Loucy (cell line): ENCODE measurements around the gene HS3ST5.

ENCODE experiments used
- H2AFZ ChIP-seq: fragments of 200-600 bp; sonication (generic); 2 replicates; pipeline ENCODE4 v1.6.0; 2016; ENCODE audit warnings: antibody characterized with exemption, mild to moderate bottlenecking, low read length, moderate library complexity
- H3F3A ChIP-seq: fragments of 200-600 bp; 2 replicates; pipeline ENCODE4 v1.6.0; 2016; ENCODE audit warnings: antibody characterized with exemption, low read depth, mild to moderate bottlenecking
- H3K27me3 ChIP-seq: fragments of 200-600 bp; sonication (generic); 2 replicates; pipeline ENCODE4 v1.6.1; 2014; ENCODE audit warnings: low read length, mild to moderate bottlenecking; ENCODE audit not compliant: insufficient read depth, poor library complexity, severe bottlenecking
- H3K36me3 ChIP-seq: fragments of 200-600 bp; sonication (generic); 2 replicates; pipeline ENCODE4 v1.6.1; 2016; ENCODE audit warnings: low read length; ENCODE audit not compliant: insufficient read depth
- H3K4me1 ChIP-seq: fragments of 200-600 bp; sonication (generic); 2 replicates; pipeline ENCODE4 v1.5.1; 2014; ENCODE audit warnings: low read length, mild to moderate bottlenecking; ENCODE audit not compliant: insufficient read depth, poor library complexity, severe bottlenecking
- H3K4me2 ChIP-seq: fragments of 200-600 bp; sonication (generic); 2 replicates; pipeline ENCODE4 v1.6.0; 2014; ENCODE audit warnings: antibody characterized with exemption, low read length, low read depth, mild to moderate bottlenecking; ENCODE audit not compliant: poor library complexity, severe bottlenecking
- H3K4me3 ChIP-seq: fragments of 200-600 bp; sonication (generic); 2 replicates; pipeline ENCODE4 v1.5.1; 2014; ENCODE audit warnings: low read length, mild to moderate bottlenecking, mixed read lengths; ENCODE audit not compliant: poor library complexity, severe bottlenecking
- H3K79me2 ChIP-seq: fragments of 200-600 bp; sonication (generic); 2 replicates; pipeline ENCODE4 v1.6.1; 2014; ENCODE audit warnings: low read length; ENCODE audit not compliant: insufficient read depth
- H3K9ac ChIP-seq: fragments of 200-600 bp; sonication (generic); 2 replicates; pipeline ENCODE4 v1.6.0; 2014; ENCODE audit warnings: mild to moderate bottlenecking, low read depth, low read length, moderate library complexity; ENCODE audit not compliant: poor library complexity, severe bottlenecking
- H3K9me2 ChIP-seq: fragments of 200-600 bp; sonication (generic); replicated peaks from 2 replicates; pipeline ENCODE4 v1.6.1; 2016; ENCODE audit warnings: low read depth, low read length, mixed read lengths
- H3K9me3 ChIP-seq: fragments of 200-600 bp; sonication (generic); 2 replicates; pipeline ENCODE4 v1.6.1; 2014; ENCODE audit warnings: mild to moderate bottlenecking, antibody characterized with exemption, low read length, low read depth; ENCODE audit not compliant: insufficient read depth
- H4K20me1 ChIP-seq: fragments of 200-600 bp; sonication (generic); 2 replicates; pipeline ENCODE4 v1.6.0; 2014; ENCODE audit warnings: antibody characterized with exemption, low read length, mild to moderate bottlenecking; ENCODE audit not compliant: insufficient read depth, poor library complexity, severe bottlenecking
- CTCF ChIP-seq: fragments of 200-600 bp; sonication (generic); conservative IDR thresholded peaks from 2 replicates; pipeline ENCODE4 v1.5.1; 2014; ENCODE audit warnings: mild to moderate bottlenecking, antibody characterized with exemption, low read length
- EZH2phosphoT487 ChIP-seq: fragments of 200-600 bp; IDR thresholded peaks from 2 replicates; pipeline ENCODE4 v1.6.1; 2018; ENCODE audit warnings: antibody characterized with exemption, mild to moderate bottlenecking, moderate library complexity, borderline replicate concordance

The HS3ST5 gene

GRCh38 chr6:114271405-114271804 lies 71.4 kb downstream of the HS3ST5 start:
- no peaks in the 10 kb centered on the region for H3K79me2 ChIP-seq
- H3K9me3 ChIP-seq = no peaks in the 10 kb centered on the region
- no peaks in the 10 kb centered on the region for H3K4me1 ChIP-seq
- H3K9me2 ChIP-seq = no peaks in the 10 kb centered on the region
- H3K4me2 ChIP-seq = no peak overlapping the region
- no peak overlapping the region for H3K4me3 ChIP-seq
- TF ChIP-seq EZH2phosphoT487 = no peak
- TF ChIP-seq CTCF = no peak
- no peak overlapping the region for H3K9ac ChIP-seq
- no peaks in the 10 kb centered on the region for H3K36me3 ChIP-seq
- no peaks in the 10 kb centered on the region for H3K27me3 ChIP-seq
- H3F3A ChIP-seq = no peaks in the 10 kb centered on the region
- H2AFZ ChIP-seq = no peak overlapping the region
- no peaks in the 10 kb centered on the region for H4K20me1 ChIP-seq

GRCh38 chr6:114267897-114268296 lies 74.9 kb downstream of the HS3ST5 start:
- Histone ChIP-seq H4K20me1 (no peaks in the 10 kb centered on the region), H3K4me1 (no peaks in the 10 kb centered on the region), H3K9me2 (no peaks in the 10 kb centered on the region), H3K27me3 (no peaks in the 10 kb centered on the region), H2AFZ (no peak overlapping the region), H3F3A (no peaks in the 10 kb centered on the region), H3K4me3 (no peak overlapping the region), H3K9ac (no peak overlapping the region), H3K79me2 (no peaks in the 10 kb centered on the region), H3K4me2 (no peak overlapping the region), H3K36me3 (no peaks in the 10 kb centered on the region), H3K9me3 (no peaks in the 10 kb centered on the region)
- TF ChIP-seq EZH2phosphoT487 = no peak
- TF ChIP-seq CTCF = no peak

- no peaks in the 10 kb centered on the region for H3K27me3 ChIP-seq
- no peaks in the 10 kb centered on the region for H3F3A ChIP-seq
- H4K20me1 ChIP-seq = no peaks in the 10 kb centered on the region
- H3K9me3 ChIP-seq = no peaks in the 10 kb centered on the region
- H3K4me1 ChIP-seq = no peaks in the 10 kb centered on the region
- no peaks in the 10 kb centered on the region for H3K9me2 ChIP-seq
- no peak overlapping the region for H2AFZ ChIP-seq
- no peak overlapping the region for H3K4me2 ChIP-seq
- no peak overlapping the region for H3K9ac ChIP-seq
- no peaks in the 10 kb centered on the region for H3K36me3 ChIP-seq
- H3K4me3 ChIP-seq = no peak overlapping the region
- TF ChIP-seq CTCF (no peak), EZH2phosphoT487 (no peak)
- no peaks in the 10 kb centered on the region for H3K79me2 ChIP-seq
Observed at GRCh38 chr6:114260810-114261209, 82.0 kb downstream of the HS3ST5 start.
